GM12874 (cell line): ENCODE measurements around the gene PRDM1.

ENCODE experiments used
- CTCF ChIP-seq: IDR thresholded peaks from 2 replicates; pipeline ENCODE4 v1.5.1; 2011; ENCODE audit warnings: low read depth, mild to moderate bottlenecking, control low read depth, low read length, moderate library complexity; ENCODE audit not compliant: insufficient read depth

PRDM1 gene

GRCh38 chr6:106059331-106059730, 26.8 kb upstream of the PRDM1 start:
- TF ChIP-seq CTCF, result no peak

- no peak for TF ChIP-seq CTCF
Observed at GRCh38 chr6:106060167-106060566, 26.0 kb upstream of the PRDM1 start.

- no peak for TF ChIP-seq CTCF
Observed at GRCh38 chr6:106063448-106063850, 22.7 kb upstream of the PRDM1 start.

- TF ChIP-seq CTCF, result no peak
Observed at GRCh38 chr6:106064142-106064541, 22.0 kb upstream of the PRDM1 start.

GRCh38 chr6:106064756-106065155, 21.4 kb upstream of the PRDM1 start:
- TF ChIP-seq CTCF, result no peak

GRCh38 chr6:106066989-106067388, 19.1 kb upstream of the PRDM1 start:
- TF ChIP-seq CTCF, result no peak

- no peak for TF ChIP-seq CTCF
Observed at GRCh38 chr6:106069478-106069877, 16.7 kb upstream of the PRDM1 start.

GRCh38 chr6:106070636-106071035, 15.5 kb upstream of the PRDM1 start:
- TF ChIP-seq CTCF, result no peak
